ENCODE results near the gene ADGRA1. TPM values are rescaled to one million over a fixed set of nuclear protein-coding genes. Genes with fewer than 3 reads are reported as not detected.

ADGRA1 gene
- total and polyA plus RNA-seq, 2 donors (not counting 3 experiments of a cell fraction or from before 2014, with no cell fraction given) = not detected

DNA sequence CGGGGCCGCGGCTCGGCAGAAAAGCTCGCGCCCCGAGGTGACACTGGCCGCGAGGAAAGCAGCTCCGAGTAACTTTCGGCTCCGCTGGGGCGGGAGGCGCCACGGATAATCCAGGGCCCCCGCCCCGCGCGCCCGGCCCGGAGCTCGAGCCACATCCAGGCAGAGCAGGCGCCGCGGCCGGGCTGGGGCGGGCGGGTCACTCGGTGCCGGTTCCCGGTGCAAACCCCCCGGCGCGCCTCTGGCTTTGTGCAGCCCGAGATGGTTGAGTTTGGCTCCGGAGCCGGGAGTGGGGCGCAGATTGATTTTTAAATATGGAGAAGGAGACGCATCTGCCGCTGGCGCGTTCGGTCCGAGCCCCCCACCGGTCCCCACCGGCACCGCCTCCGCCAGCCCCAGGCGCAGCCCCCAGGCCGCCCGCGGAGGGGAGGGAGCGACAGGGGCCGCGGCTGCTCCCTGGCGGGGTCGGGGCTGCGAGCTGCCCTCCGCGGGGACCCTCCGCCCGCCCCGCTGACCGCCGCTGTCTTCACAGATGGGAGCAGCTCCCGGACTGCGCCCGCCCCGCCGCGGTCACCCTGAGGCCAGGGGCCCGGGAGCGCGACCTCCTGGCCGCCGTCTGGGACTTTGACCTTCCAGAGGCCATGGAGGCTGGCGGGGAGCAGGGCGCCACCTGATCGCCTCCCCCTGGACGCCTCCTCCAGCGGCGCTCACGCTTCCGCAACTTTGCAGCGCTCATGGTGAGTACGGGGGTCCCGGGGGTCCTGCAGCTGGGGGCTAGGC is 643 bp downstream of the ADGRA1 start:
- Histone ChIP-seq H3K27me3 (ENCODE audit: control insufficient read depth in 2 of 2, insufficient read depth in 2 of 2, low read length in 2 of 2) (peaks cover 5 to 12% of the 10 kb centered on the region in 2 experiments), H3K36me3 (ENCODE audit: control insufficient read depth in 2 of 2, extremely low read depth in 1 of 2, insufficient read depth in 2 of 2, low read length in 2 of 2) (no peaks in the 10 kb centered on the region), H3K4me1 (ENCODE audit: control insufficient read depth, extremely low read depth, insufficient read depth, low read length) (no peaks in the 10 kb centered on the region), H3K9me1 (replicated peaks; ENCODE audit: control insufficient read depth, extremely low read depth, insufficient read depth, low read length) (no peaks in the 10 kb centered on the region), H2AFZ (ENCODE audit: low read depth, low read length) (no peak overlapping the region), H3K4me2 (ENCODE audit: insufficient read depth, low read length) (no peak overlapping the region), H3K4me3 (replicated peaks in 1 of 3; ENCODE audit: insufficient read depth in 1 of 3, low read depth in 1 of 3, low read length in 3 of 3) (no peak overlapping the region), H3K79me2 (ENCODE audit: control insufficient read depth, insufficient read depth, low read length) (no peaks in the 10 kb centered on the region), H3K9me3 (replicated peaks; ENCODE audit: control insufficient read depth, insufficient read depth, low read length) (no peaks in the 10 kb centered on the region), H3K9ac (replicated peaks; ENCODE audit: extremely low read depth, insufficient read depth, low read length) (no peak overlapping the region), H4K20me1 (replicated peaks; ENCODE audit: control insufficient read depth, extremely low read depth, insufficient read depth, low read length) (no peaks in the 10 kb centered on the region), H3K27ac (ENCODE audit: insufficient read depth, low read depth, low read length) (no peak overlapping the region)
- ChIA-PET POLR2A (no interaction called here), CTCF (no interaction called here)
- intact Hi-C loops (cut with micrococcal nuclease) (no loop called here), dilution Hi-C loops (cut with MboI; ENCODE audit: extremely low pct_ligation_motif_present, low sequenced_read_pairs) (no loop called here)
- no TSS peak for BruUV-seq (replicated peaks)
- DNase-seq (ENCODE audit: low read depth, low spot score) (no peak), FAIRE-seq (no peak)
- TF ChIP-seq MAX (IDR thresholded peaks at IDR 0.05; ENCODE audit: insufficient read depth, insufficient read length) (no peak), POLR2A (IDR thresholded peaks at IDR 0.05; ENCODE audit: low read depth, low read length) (no peak), GATA2 (IDR thresholded peaks at IDR 0.05; ENCODE audit: insufficient read depth, insufficient read length, low read depth, low read length) (no peak), MYC (IDR thresholded peaks at IDR 0.05; ENCODE audit: low read depth, low read length) (no peak)

DNA sequence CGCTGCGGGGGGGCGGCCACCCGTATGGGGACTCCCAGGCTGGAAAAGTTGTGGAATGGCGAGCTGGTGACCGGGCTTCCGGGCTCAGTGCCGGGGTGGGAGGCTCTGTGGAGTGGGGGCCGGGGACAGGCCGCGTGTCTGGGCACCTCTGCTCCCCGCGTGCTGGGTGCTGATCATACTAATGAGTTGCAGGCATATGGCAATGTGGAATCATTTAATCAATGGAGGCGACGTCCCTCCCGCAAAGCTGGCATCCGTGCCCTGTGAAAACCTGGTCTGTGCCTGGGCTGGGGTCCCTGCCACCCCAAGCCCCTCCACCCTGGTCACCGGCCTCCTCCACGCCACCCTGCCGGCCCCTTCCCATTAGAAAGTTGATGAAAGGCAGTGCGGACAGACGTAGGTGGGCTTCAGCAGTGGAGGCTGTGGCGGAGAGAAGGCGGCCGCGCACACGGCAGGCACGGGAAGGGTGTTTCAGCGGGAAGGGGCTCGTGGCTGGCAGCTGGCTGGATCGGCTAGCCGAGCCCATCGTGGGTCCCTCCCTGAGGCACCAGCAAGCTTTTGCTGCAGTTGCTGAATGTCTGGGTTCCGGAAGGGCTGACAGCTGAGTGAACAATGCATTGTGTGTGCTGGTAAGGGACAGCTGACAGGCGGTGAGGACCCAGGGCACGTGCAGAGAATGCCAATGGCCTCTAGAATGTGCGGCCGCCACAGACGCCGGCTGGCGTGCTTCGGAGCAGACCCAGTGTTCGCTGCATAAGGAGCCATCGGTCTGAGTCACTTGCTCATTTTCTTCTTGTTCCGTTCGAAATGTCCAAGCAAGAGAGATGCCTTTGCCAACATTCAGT is 1.5 kb downstream of the ADGRA1 start:
- FAIRE-seq (no peak), DNase-seq (ENCODE audit: low read depth, low spot score) (no peak)
- no peaks in the 10 kb centered on the region for H3K36me3 ChIP-seq (ENCODE audit: control insufficient read depth in 2 of 2, extremely low read depth in 1 of 2, insufficient read depth in 2 of 2, low read length in 2 of 2)
- H4K20me1 ChIP-seq (replicated peaks; ENCODE audit: control insufficient read depth, extremely low read depth, insufficient read depth, low read length) = no peaks in the 10 kb centered on the region
- no TSS peak for BruUV-seq (replicated peaks)
- H3K4me1 ChIP-seq (ENCODE audit: control insufficient read depth, extremely low read depth, insufficient read depth, low read length) = no peaks in the 10 kb centered on the region
- no peak overlapping the region for H2AFZ ChIP-seq (ENCODE audit: low read depth, low read length)
- no peaks in the 10 kb centered on the region for H3K79me2 ChIP-seq (ENCODE audit: control insufficient read depth, insufficient read depth, low read length)
- ChIA-PET CTCF (no interaction called here), POLR2A (no interaction called here)
- TF ChIP-seq POLR2A (IDR thresholded peaks at IDR 0.05; ENCODE audit: low read depth, low read length) = no peak
- no peak for TF ChIP-seq POLR2AphosphoS5 (IDR thresholded peaks at IDR 0.05; ENCODE audit: insufficient read depth, low read depth, low read length)
- dilution Hi-C loops (cut with MboI; ENCODE audit: extremely low pct_ligation_motif_present, low sequenced_read_pairs) (no loop called here), intact Hi-C loops (cut with micrococcal nuclease) (no loop called here)
- H3K27me3 ChIP-seq (ENCODE audit: control insufficient read depth in 2 of 2, insufficient read depth in 2 of 2, low read length in 2 of 2) = peaks cover 5 to 12% of the 10 kb centered on the region in 2 experiments
- H3K27ac ChIP-seq (ENCODE audit: insufficient read depth, low read depth, low read length) = no peak overlapping the region
- no peaks in the 10 kb centered on the region for H3K9me3 ChIP-seq (replicated peaks; ENCODE audit: control insufficient read depth, insufficient read depth, low read length)
- H3K9me1 ChIP-seq (replicated peaks; ENCODE audit: control insufficient read depth, extremely low read depth, insufficient read depth, low read length) = no peaks in the 10 kb centered on the region
- H3K9ac ChIP-seq (replicated peaks; ENCODE audit: extremely low read depth, insufficient read depth, low read length) = no peak overlapping the region
- H3K4me2 ChIP-seq (ENCODE audit: insufficient read depth, low read length) = no peak overlapping the region
- H3K4me3 ChIP-seq (replicated peaks in 1 of 3; ENCODE audit: insufficient read depth in 1 of 3, low read depth in 1 of 3, low read length in 3 of 3) = no peak overlapping the region
